Amniotic epithelial cell (primary cell): ENCODE results near the gene HOXB8.

Experiments
- DNase-seq: peaks from one replicate; pipeline ENCODE4 v3.0.0-alpha.2; 2010; ENCODE audit warnings: low read depth

HOXB8 gene

DNA sequence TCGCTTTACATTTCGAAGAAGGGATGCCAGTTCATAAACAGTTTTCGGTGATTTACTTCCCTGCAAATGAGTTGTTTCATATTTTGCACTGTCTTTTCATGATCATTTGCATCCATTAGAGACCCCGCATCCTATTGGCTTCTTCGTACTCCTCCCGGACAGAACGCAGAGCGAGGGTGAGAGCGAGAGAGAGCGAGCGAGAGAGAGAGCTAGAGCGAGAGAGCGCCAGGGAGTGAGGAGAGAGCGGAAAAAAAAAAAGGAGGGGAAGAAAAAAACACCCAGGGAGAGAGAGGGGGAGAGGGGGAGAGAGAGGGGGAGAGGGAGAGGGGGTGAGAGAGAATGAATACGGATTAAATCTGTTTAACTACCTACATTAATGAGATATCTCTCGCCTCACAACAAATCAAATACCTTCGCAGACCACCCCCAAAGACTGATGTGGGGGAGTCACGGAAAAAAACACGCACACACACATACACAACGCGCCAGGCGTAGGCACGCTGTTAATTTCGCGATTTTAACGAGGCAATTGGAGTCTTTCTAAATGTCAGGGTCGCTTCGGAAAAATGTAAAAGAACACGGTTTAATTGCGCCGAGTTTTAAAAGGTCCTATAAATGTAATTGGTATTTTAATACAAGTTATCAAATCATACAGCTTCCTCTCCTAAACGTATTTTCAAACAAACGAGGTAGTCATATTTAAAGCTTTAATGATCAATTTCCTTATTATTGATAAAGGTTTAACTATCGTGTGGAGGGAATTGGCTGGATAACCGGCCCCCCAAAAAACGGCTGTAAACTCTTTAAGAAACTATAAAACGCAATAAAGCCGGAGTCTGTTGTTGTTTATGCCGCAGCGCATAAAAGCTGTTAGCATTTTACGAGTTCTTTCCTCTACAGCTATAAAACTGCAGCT lies at the start of gene HOXB8:
TSS of gene HOXB8 (minus strand) at position 246 of the 916 bp plus-strand sequence. CDS start 588 bp downstream, outside the sequence.
- DNase-seq, result peak; percentile 89

DNA sequence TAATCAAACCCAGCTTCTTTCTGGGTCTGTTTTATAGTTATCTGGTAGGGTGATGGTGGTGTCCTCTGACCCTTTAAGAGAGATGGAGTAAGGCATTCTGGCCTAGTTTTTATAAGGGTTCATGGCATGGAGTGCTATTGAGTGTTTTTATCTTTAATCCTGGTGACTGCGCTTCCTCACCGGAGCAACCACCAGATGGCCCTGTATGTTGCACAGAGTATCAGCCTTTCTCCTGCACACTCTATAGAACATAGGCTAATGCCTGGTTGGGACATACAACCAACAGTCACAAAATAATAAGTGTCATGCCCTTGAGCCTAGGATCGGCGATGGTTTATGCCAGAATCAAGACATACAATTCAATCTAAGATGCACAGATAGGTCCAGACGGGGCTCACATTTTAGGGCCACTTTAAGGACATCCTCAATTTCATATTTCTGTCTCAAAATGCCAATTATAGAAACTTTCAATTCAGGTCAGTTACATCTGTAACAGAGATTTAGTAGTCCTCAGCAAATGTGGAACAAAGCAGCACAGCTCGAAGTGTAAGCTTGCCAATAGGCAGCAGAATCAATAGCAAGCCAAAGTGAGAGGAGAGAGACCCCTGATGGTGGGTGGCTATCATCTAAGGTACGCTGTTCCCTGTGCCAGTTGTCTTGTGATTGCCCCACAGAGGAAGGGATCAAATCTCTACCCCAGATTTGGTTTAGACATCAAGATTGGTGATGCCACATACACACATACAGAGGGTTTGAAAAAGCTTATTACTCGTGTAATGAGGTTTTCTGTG lies 48.2 kb upstream of the HOXB8 start:
- DNase-seq, result no peak

DNA sequence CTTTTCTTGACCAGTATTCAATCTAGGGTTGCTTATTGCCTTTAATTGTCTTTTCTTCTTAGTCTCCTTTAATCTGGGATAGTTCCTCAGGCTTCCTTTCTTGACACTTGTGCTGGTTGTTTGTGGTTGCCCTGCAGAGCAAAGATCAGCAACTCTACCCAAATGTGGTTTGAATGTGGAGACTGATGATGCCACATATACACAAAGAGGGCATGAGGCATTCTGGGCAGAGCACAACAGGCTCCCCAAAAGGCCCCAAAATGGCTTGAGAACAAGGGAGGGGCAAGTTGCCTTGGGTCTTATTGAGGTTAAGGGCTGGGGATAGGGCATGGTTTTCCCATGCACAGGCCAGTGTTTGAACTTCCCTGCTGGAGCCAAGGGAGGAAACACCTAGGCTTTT lies 40.8 kb upstream of the HOXB8 start:
- DNase-seq, result no peak

DNA sequence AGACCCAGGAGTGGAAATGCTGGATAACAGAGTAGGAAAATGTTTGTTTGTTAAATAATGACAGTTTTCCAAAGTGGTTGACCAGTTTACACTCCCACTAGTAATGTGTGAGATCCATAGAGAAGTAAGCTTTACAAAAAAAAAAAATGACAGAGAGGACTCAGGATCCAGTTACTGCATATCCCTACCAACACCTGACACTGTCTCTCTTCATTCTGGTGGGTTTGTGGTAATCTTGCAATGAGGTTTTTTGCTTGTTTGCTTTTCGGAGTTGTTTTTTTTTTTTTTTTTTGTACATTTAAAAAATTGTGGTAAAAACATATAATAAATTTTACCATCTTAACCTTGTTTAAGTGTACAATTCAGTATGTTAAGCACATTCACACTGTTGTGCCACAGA lies 34.6 kb upstream of the HOXB8 start:
- no peak for DNase-seq

DNA sequence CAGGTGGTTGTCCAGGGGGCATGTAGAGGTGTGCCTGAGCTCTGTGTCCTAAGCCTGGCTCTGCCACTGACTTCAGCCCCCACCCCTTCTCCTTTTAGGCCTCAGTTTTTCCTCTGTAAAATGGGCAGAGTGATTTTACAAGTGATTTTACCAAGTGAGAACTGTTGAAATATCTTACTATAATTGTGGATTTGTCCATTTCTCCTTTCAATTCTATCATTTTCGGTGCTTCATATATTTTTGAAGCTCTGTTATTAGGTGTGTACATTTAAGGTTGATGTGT lies 32.8 kb upstream of the HOXB8 start:
- no peak for DNase-seq

DNA sequence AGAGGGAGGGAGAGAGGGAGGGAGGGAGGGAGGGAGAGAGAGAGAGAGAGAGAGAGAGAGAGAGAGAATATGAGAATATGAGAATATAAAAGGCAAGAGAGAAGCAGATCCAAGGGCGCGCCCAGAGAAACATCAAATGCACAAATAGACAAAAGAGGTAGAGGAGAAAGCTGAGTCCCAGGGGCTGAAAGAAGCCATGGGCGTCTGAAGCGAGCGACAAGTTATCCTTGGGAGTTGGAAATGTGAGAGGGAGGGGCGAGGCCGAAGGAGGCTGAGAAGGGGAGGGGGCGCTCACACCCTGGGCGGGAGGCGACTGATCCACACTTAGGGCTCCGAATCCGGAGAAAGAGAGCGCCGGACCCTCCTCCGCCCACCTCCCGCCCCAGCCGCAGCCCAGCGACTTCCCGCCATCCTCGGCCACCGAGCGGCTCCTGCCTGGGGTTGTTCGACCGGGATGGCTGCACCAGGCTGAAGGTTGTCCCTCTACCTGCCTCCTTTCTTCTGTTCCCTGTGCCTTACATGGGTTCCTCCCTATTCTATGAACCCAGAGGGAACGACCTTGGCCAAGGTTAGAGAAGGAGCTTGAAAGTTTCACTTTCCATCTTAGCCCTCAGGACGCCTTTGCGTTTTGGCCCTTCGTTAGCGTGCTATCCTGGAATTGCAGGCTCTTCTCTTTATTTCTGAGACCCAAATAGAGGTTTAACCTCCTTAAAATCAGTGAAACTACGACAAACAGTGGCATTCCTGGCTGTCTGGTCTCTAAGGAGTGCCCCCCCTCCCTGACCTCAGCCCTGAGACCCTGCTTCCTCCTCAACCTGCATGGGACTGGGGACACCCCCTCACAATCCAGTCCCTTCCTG lies 32.2 kb upstream of the HOXB8 start:
- DNase-seq, result no peak

DNA sequence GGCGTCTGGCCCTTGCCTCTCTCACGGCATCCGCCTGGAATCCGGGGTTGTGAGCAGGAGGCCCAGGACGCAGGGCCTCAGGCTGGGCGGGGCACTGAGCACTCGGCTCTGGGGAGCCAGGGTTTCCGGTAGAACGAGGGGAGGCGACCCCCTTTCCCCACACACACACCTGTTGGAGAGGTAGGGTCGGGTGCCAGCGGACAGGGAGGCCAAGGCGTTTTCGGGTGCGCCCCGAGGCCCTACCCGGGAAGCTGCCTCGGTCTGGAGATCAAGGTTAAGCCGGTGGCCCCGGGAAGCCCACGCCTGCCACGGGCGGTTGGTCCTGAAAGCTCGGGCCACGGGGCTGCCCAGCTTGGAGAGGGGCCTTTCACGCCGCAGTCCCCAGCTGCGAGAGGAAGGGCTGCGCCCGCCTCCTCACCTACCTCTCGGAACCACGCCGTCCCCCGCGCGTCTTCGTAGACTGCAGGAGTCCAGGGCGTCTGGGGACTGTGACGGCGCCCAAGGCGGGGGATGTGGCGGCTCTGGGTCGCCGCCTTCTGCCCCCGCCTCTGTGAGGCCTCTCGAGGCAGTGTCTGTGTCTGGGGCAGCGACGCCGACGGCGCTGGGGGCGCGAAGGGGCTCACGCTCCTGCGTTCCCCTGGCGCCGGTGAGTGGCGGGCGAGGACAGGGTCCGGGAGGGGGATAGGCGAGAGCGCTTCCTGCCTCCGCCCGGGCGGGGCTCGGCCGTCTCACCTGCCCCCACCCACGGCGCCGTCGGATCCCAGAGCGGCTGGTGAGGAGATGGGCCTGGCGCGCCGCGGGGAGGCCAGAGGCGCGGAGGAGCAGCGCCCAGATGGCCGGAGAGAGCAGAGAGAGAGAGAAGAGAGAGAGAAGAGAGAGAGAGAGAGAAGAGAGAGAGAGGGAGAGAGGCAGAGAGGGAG lies 31.4 kb upstream of the HOXB8 start:
- no peak for DNase-seq

DNA sequence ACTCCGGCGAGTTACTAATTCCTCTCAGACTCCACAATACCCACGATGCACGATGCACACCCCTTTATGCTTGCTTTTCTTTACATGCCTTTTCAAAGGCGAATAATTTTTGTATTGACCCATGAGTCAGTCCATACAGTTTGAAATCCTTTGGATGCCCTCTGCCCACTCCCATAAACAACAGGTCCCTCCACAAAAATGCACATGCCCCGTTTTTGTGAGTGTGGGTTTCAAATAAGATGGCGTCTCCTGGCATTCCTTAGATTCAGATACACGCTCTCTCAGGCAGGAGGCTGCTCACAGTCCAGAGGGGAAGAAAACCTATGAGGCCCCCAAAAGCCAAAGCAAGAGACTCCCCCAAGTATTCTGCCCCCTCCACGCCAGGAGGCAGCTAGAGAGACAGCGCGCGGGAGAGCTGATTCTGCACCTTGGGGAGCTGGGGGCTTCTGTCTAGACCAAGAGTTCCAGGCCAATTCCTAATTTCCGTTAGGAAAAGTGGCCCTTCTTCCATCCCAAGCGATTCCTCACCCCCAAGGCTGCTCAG lies 30.6 kb upstream of the HOXB8 start:
- no peak for DNase-seq

DNA sequence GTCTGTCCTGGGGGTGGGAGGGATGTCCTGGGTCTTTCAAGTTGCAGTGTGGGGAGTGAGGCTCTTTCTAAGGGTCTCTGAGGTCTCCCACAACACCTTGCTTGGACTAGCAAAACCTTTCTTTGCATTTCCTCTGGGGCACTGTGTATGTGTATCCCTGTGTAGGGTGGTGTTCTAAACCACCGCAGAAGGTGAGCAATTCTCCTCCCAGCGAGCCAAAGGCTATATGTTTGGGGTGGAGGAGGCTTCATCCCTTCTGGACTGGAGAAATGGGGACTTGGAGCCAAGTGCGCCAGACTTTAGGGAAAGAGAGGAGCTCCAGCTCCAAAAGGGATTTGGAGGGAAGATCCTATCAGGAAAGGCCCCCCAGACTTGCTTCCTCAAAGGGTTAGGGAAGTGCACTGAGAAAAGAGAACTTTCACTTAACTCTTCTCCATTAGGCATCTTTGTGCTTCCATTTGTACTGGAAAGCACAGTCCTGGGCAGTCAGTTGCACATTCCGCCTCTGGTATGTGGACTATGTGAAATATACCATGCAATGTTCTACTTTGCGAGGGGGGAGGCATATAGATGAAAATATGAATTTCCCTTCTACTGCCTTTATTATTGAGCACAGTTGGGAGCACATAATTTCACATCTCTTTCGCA lies 29.9 kb upstream of the HOXB8 start:
- no peak for DNase-seq

DNA sequence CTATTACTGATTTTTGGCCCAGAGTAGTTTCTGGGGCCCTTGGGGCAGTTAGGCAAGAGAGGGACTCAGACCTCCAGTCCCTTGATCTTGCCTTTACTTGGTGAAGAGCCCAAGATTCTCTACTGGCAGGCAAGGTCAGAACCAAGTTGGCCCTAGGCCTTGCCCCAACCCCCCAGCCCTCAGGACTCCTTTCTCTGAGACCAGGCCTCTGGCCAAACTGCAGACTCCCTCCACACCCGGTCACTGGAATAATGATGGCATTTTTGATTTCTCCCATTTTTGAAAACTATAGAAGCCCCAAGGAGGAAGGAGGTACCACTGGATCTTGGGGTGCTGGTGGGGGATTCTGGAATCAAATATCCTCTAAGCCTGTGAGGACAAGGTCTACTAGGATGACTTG lies 29.1 kb upstream of the HOXB8 start:
- DNase-seq, result no peak

DNA sequence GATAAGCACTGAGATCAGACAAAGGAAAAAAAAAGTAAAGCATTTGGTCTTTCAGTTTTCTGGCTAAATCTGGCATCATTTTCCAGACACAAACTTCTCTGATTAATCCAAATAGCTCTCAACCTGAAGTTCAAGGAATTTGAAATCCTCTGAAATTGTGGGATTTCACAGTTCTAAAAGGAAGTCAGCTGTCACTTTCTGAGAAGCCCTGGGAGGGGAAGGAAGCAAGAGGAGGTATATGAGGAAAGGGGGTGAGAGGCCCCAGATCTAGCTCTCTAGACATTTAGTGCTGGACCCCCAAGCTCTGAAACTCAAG lies 28.6 kb upstream of the HOXB8 start:
- DNase-seq, result no peak

DNA sequence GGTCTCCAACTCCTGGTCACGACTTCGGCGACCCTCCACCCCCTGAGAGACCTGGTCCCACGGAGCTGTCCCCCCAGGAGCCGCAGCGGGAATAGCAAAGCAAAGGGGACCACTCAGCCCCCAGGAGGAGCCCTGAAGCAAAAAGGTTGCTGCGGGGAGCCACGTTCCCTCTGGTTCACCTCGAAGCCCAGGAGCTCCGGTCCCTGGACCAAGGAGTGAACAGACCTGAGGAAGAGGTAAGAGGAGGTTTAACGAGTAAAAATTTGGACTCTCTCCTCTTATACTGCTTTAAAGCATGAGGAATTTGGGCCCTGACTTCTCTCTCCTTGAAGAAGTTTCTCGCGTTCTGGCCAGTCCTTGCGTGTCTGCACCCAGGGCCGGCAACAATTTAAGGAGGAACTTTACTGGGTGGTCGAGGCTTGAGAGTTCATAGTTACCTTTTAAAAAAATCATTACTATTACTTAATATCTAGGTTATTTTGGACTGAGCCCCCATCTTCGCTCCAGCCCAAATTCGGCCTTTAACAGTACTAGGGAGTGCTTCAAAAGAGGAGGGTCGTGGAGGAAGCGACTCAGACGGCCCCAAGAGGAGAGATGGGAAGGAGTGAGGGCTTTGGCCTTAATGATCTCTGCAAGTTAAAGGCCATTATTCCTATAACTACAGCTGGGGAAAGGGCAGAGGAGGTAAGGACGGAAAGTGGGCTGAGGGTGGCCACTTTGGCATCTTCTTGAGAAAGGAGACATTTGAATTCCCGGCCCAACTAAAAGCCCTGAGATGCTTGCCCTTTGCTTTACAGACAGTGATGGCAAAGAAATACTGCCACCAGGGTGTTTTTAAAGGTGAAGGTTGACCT lies 28.0 kb upstream of the HOXB8 start:
- DNase-seq, result no peak

DNA sequence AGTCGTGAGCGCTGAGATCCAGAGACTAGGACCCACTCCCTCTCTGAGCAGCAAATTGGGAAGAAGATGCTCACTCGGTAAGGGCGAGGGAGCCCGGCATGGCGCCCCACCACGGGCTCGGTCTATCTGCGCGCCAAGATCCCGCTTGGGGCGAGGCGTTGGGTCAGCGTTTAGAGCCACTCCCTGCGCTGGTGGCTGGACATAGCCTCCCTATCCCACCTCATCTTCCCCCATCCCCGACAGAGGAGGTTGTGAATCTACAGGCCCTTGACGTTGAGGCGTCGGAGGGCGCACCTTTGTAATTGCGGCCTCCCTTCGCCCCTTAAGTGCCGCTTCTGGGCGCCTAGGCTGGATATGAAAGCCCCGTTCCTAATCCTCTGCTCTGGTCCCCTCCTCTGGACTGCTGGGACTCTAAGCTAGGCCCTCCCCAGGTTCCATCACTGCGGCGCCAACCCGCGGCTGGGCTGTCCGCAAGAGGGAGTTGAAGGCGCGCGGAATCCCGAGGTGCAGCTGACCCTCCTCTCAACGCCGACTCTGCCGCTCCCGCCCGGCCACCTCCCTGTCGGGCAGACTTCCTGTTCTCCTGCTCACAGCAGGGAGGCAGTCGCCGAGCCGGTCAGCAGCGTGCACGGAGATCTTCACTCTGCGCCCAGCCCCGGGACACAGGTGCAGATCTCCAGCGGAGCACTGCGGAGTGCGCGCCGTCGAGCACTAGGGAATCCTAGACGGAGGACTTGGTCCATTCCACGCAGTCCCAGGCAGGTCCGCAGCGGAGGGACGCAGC lies 27.2 kb upstream of the HOXB8 start:
- no peak for DNase-seq

DNA sequence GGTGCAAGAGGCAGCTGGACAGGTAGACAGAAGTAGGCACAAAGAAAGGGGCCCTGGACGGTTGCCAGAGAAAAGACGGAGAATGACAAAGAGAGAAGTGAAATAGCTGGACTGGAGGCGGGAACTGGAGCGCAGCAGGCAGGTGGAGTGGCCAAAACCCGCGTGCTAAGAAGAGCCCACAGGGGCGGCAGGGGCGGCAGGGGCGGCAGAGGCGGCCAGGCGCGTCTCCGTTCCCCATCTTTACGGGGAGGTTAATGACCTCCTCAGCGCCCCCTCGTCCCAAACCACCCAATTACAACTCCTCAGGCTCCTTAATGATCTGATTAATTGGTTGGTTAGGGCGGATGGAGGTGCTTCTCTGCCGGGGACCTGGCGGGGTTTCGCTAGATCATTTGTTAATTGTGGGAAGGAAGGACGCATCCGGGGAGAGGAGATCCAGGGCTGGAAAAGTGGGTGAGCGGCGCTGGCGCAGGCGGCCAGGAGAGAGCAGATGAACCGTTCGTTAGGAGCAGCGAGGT lies 26.5 kb upstream of the HOXB8 start:
- no peak for DNase-seq

DNA sequence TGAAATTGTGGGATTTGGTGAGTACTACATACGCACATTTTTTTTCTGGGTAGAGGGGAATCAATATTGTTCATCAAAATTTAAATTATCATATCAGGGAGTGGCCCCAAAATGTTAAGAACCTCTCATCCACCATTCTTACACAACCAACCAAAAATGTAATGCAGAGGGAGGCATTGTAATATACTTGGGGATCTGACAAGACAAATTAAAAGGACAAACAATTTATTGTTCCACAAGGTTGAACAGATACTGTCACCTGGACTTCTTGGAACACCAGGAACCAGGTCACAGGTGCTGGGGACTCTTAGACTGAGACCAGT lies 25.7 kb upstream of the HOXB8 start:
- no peak for DNase-seq

DNA sequence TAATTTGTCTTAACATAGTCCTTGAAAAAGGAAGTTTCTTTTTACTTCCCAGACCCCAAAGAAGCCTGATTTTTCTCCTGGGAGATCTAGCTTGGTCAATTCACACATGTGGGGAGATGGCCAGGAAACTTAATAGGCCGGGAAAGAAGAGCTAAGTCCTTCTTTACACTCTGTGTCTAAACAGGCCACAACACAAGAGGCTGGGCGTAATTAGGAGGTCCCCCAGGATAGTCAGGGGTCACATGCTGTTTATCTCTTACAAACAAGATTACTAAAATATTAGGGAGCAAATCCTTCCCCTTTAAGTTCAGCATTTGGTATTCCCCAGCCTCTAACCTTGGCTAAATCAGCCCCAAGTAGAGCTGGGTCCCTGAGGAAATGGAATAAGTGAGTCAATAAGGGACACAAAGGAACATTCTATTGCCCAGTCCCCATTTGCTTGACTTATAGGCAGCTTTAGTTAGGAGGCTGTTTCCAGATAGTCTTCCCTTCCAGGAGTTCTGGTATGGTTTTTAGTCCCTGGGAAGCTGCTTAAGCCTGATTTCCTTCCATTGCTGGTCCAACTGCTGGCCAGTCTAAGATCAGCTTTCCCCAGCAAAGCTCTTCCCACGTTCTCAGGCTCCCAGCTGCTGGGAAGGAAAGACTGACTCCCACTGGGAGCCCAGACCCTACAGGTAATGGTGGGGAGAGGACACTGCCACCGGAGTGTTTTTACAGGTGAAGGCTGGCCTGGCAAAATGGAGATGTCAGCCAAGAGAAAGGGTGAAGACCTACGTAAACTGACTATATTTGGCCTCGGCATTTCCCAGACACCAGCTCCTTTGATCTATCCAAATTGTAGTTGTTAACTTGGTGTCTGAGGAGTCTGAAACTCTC lies 25.1 kb upstream of the HOXB8 start:
- DNase-seq, result no peak

DNA sequence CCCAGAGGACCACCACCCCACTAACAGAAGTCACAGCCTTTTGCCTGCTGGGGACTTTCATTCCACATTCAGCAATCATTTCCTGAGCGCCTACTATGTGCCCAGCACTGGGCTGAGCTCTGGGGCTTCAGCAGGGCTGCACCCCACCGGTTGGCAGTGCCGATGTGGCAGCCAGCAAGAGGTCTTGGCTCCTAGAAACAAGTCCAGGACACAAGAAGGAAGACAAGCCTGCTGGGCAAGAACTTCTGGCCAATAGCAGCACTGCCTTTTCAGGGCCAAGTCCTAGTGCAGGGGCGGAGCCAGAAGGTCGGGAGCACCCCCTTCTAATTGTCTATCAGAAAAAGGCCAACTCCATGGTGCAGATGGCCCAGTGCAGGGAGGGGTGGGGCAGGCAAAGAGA lies 24.0 kb upstream of the HOXB8 start:
- no peak for DNase-seq
